Pancreas (tissue), 10 donors: Measurements from ENCODE around the gene FBXO34. TPM values are rescaled to one million over a fixed set of nuclear protein-coding genes. Genes with fewer than 3 reads are reported as not detected.

Source experiments
- ATAC-seq, 4 donors: fragments of 200-7000 bp; cut with Tn5 transposase; one replicate each; pipeline versions ENCODE4 v1.8.0 to v1.9.1; 2020; ENCODE audit warnings: mild to moderate bottlenecking in 4 of 4, moderate library complexity in 4 of 4
- DNase-seq, 6 donors: peaks; one replicate each; pipeline ENCODE4 v3.0.0-alpha.2; 2020
- FAIRE-seq: peaks from 2 replicates; lab custom pipeline; 2012; peaks lifted over from hg19 to GRCh38; lab: Jason Lieb, UNC
- H3K27ac ChIP-seq, 4 donors: fragments of 200-600 bp; sonication (generic); 1 replicate in 3 of 4; 2 replicates in 1 of 4; pipeline versions ENCODE4 v1.5.0 to v1.8.0; 2020
- H3K27me3 ChIP-seq, 4 donors: fragments of 200-600 bp; one replicate each; pipeline ENCODE4 v1.8.0; 2021
- H3K36me3 ChIP-seq, 3 donors: fragments of 200-600 bp; sonication (generic) in 1 of 3; one replicate each; pipeline versions ENCODE4 v1.5.0 to v1.8.0; 2020 to 2021
- H3K4me1 ChIP-seq, 3 donors: fragments of 200-600 bp; one replicate each; pipeline ENCODE4 v1.8.0; 2021
- H3K4me3 ChIP-seq, 4 donors: fragments of 200-600 bp; sonication (generic) in 2 of 4; one replicate each; pipeline versions ENCODE4 v1.5.0 to v1.8.0; 2020 to 2021
- H3K9me3 ChIP-seq, 4 donors: fragments of 200-600 bp; one replicate each; pipeline ENCODE4 v1.8.0; 2021
- WGBS, 2 donors: extraction: QIAGEN DNeasy Blood & Tissue Kit; methylation state at CpG; one replicate each; pipeline ENCODE4 v1.1.7; 2013; 5-methylcytosine and 5-hydroxymethylcytosine counted together
- intact Hi-C, 3 donors: fragments of 100-400 bp; cut with DNase I; formaldehyde crosslinking; loops; one replicate each; pipeline versions ENCODE4 v1.11.1 to v1.14.2; 2022
- polyA plus RNA-seq, 2 donors: library from polyadenylated mRNA; stranded (reverse); fragments of 200-250 nt; gene quantifications; one replicate each; pipeline ENCODE4 v1.2.3, GENCODE V29; 2013
- total RNA-seq, 6 donors: library from RNA; stranded (reverse); fragmentation: NEBNext Ultra II Directional in 4 of 6; extraction: Animal tissue kit (Norgen Biotek cat#: 25700) in 4 of 6; gene quantifications; one replicate each; pipeline versions ENCODE4 v1.2.1 to v1.2.4, GENCODE V29; 2021 to 2023
- TF ChIP-seq, protein P1 (sequence below), 4 donors: fragments of 200-600 bp; sonication (generic) in 3 of 4; IDR thresholded peaks; one replicate each; pipeline versions ENCODE4 v1.5.0 to v1.8.0; 2021; ENCODE audit warnings: antibody characterized with exemption in 4 of 4
- donor health status: healthy with polysubstance abuse.
- donor health status: DM: no; HTN: no; CAD: no; lungs with moderate emphysema.
- donor health status: DM: no; HTN: no; CAD: no.
- donor health status: control.
- donor health status: control.
- donor health status: Bipolar disorder and iron deficiency.
- donor health status: DM: yes; HTN: yes; CAD: no.
- donor health status: DM: no; HTN: no; CAD: no.
- donor health status: DM: no; HTN: no; CAD: no.
- donor health status: DM: yes; HTN: yes; CAD: no.

Gene FBXO34
- total and polyA plus RNA-seq, 8 donors = 4.6 to 19.7 (median 9.4) TPM

DNA sequence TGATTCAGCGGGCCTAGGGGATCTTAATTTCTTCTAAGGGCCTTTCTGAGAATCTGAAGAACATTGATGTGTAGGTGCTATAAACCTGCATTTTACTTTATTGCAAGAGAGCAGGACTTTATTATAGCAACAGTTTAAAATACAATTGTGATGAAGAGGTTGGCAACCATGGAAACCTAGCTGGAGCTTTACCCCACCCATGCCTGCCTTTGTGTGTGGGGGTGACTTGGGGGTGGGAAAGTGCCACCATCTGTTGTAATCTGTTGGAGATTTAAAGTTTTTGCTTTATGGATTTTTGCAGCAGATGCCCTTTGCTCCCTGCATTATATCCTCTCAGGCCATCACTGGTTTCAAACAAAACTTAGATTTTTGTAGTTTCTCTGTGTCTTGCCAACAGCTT, 75.8 kb downstream of the FBXO34 start:
- no peak for DNase-seq
- no peak for FAIRE-seq

DNA sequence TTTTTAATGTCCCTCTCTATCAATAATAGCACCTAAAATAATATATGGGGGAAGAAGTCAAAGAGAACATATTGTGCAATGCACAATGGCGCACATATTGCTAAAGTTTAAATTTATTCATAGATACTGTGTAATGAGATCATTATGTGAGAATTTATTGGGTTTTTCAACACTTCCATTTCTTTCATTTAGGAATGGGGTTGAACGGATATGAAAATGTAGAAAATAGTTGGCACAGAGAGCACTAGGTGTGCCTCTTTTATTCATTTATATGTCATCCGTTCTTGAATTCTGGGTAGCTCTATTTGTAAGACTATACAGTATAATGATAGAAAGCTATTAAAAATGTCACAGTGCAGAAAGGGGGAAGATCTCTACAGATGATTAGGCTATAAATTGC, 76.5 kb downstream of the FBXO34 start:
- Histone ChIP-seq H3K27ac (no peak overlapping the region), H3K36me3 (no peaks in the 10 kb centered on the region), H3K4me1 (peaks cover 0 to 15% (median 7%) of the 10 kb centered on the region in 3 donors), H3K9me3 (no peaks in the 10 kb centered on the region), H3K27me3 (no peaks in the 10 kb centered on the region), H3K4me3 (no peak overlapping the region)
- WGBS, 2 donors = 91 to 96% methylated on average over 3 of the region's 3 CpGs
- intact Hi-C loops = no loop called here
- DNase-seq (no peak), ATAC-seq (no peak), FAIRE-seq (no peak)
- TF ChIP-seq, protein P1, sequence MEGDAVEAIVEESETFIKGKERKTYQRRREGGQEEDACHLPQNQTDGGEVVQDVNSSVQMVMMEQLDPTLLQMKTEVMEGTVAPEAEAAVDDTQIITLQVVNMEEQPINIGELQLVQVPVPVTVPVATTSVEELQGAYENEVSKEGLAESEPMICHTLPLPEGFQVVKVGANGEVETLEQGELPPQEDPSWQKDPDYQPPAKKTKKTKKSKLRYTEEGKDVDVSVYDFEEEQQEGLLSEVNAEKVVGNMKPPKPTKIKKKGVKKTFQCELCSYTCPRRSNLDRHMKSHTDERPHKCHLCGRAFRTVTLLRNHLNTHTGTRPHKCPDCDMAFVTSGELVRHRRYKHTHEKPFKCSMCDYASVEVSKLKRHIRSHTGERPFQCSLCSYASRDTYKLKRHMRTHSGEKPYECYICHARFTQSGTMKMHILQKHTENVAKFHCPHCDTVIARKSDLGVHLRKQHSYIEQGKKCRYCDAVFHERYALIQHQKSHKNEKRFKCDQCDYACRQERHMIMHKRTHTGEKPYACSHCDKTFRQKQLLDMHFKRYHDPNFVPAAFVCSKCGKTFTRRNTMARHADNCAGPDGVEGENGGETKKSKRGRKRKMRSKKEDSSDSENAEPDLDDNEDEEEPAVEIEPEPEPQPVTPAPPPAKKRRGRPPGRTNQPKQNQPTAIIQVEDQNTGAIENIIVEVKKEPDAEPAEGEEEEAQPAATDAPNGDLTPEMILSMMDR (IDR thresholded peaks at IDR 0.05) = no peak

More for the DNA sequence above, 75.8 kb downstream of the FBXO34 start:
- 93 to 99% methylated on average over 1 of the region's 1 CpG for WGBS, 2 donors
- Histone ChIP-seq H3K36me3 (no peaks in the 10 kb centered on the region), H3K27ac (no peak overlapping the region), H3K4me3 (no peak overlapping the region), H3K9me3 (no peaks in the 10 kb centered on the region), H3K27me3 (no peaks in the 10 kb centered on the region), H3K4me1 (peaks cover 0 to 15% (median 7%) of the 10 kb centered on the region in 3 donors)
- peak in 1 of 4 donors; percentile 12 for ATAC-seq
- intact Hi-C loops = no loop called here
- TF ChIP-seq, protein P1 (IDR thresholded peaks at IDR 0.05) = no peak

DNA sequence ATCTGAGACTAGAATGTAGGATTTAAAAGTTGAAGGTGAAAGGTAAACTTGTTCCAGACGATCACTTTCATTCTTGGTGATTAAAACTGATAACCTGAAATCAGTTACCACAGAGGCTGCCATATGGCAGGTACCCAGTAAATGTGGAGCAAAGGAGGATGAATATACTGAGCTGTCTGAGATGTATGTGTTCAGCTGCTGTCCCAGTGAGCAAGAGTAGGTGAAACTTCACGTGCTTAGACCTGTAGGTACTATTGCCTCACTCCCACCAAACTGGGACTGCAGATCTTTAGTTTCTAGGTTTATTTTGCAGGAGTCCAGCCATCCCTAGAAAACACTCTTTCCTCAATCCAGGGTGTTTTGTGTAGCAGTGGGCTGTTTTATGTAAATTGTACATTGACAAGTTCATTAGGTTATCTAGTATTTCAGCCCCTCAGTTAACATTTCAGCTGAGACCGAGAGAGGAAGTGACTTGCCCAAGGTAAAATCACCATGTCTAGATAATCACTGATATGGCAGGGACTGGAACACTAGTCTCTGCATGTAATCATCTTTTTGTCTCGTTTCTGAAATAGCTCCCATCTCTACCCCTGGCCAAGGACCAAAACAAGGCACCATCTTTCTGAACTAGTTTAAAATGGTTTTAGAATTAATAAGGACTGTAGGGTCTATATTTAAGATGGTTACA, 77.7 kb downstream of the FBXO34 start:
- intact Hi-C loops = no loop called here
- FAIRE-seq (no peak), DNase-seq (no peak), ATAC-seq (no peak)
- Histone ChIP-seq H3K27ac (no peak overlapping the region), H3K36me3 (no peaks in the 10 kb centered on the region), H3K4me1 (peaks cover 0 to 15% (median 7%) of the 10 kb centered on the region in 3 donors), H3K9me3 (no peaks in the 10 kb centered on the region), H3K4me3 (no peak overlapping the region), H3K27me3 (no peaks in the 10 kb centered on the region)
- WGBS, 2 donors = 35 to 45% methylated on average over 4 of the region's 4 CpGs
- TF ChIP-seq, protein P1 (IDR thresholded peaks at IDR 0.05) = no peak

DNA sequence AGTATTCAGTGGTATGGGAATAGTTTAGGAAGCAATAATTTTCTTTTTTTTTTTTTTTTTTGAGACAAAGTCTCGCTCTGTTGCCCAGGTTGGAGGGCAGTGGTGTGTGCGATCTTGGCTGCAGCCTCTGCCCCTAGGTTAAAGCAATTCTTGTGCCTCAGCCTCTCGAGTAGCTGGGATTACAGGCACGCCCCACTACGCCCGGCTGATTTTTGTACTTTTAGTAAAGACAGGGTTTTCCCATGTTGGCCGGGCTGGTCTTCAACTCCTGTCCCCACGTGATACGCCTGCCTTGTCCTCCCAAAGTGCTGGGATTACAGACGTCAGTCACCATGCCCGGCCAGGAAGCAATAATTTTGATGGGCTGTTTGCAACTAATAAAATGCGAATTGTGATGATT, 78.3 kb downstream of the FBXO34 start:
- ATAC-seq = no peak
- intact Hi-C loops = no loop called here
- no peaks in the 10 kb centered on the region for H3K9me3 ChIP-seq

More for the DNA sequence above, 78.3 kb downstream of the FBXO34 start:
- 75 to 79% methylated on average over 12 of the region's 12 CpGs for WGBS, 2 donors
- Histone ChIP-seq H3K36me3 (no peaks in the 10 kb centered on the region), H3K4me1 (peaks cover 0 to 15% (median 7%) of the 10 kb centered on the region in 3 donors), H3K4me3 (no peak overlapping the region), H3K27me3 (no peaks in the 10 kb centered on the region), H3K27ac (no peak overlapping the region)
- TF ChIP-seq, protein P1 (IDR thresholded peaks at IDR 0.05) = no peak
- DNase-seq = no peak
- FAIRE-seq = no peak
